Astrocyte of the hippocampus (primary cell): ENCODE measurements around the gene B4GALT4.
"Not testable (repeated sequence)": the region's sequence is repeated elsewhere in the genome, so short reads cannot be mapped to it uniquely, and the experiment has no call there.

Experiments used
- DNase-seq: peaks from one replicate; pipeline ENCODE4 v3.0.0; 2011; ENCODE audit warnings: low read depth, low spot score

B4GALT4 gene

GRCh38 chr3:119205209-119205608 lies 35.5 kb downstream of the B4GALT4 start:
- no peak for DNase-seq

GRCh38 chr3:119195911-119196310 lies 44.8 kb downstream of the B4GALT4 start:
- no peak for DNase-seq

GRCh38 chr3:119195151-119195476 lies 45.6 kb downstream of the B4GALT4 start:
- no peak for DNase-seq

- DNase-seq = no peak
Measured at GRCh38 chr3:119194237-119195150, 46.2 kb downstream of the B4GALT4 start.

DNA sequence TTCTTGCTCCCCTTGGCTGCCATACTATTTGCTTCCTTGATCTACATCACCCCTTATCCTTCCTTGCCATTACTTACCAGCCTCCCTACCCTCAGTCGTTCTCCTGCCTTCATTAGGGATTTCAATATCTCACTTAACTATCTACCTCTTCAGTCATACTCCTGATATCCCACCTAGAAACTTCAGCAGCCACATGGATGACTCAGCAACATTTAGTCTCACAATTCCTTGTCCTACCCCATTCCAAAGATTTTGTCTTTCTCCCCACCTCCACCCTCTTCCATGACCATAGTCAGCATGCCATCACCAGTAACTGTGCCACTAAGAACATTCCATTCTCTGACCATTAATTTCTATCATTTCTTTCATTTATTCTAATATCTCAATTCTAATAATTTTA lies 48.9 kb downstream of the B4GALT4 start:
- DNase-seq = no peak

GRCh38 chr3:119187266-119187665 lies 53.4 kb downstream of the B4GALT4 start:
- DNase-seq = no peak

GRCh38 chr3:119184796-119185570 lies 55.7 kb downstream of the B4GALT4 start:
- peak; percentile 74 for DNase-seq

DNA sequence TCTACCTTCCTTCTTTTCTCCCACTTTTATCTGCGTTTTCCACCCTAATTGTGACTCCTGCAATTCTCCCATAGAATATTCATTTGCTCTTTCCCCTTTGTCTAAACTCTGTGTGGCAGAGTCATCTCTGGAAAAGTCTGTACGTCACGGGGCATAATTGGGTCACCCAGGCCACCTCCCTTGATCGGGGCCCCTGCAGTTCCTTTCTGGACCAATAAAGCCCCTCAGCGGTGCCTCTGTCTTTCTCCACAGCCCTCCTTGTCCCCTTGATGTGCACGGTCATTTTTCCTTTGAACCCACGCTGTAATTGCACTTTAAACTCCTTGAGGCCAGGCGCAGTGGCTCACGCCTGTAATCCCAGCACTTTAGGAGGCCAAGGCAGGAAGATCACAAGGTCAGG lies 56.6 kb downstream of the B4GALT4 start:
- no peak for DNase-seq

DNA sequence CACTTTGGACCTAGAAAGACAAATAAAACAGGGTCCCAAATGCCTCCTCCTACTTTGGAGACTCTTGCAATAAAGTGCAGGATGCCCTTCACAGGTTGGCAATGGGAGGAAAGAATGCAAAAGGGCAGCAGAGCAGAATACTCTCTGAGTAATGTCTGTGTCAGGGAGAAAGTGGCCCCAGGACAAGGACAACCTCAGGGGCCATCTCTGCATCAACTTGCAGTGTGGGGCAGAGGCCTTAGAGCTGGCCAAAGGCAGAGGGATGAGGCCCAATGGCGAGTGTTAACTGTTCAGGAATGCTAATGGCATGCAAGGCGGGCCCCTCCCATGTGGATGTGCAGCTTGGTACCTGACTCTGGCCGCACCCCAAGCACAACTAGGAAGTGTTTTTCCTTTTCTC lies 58.9 kb downstream of the B4GALT4 start:
- peak; percentile 49 for DNase-seq

DNA sequence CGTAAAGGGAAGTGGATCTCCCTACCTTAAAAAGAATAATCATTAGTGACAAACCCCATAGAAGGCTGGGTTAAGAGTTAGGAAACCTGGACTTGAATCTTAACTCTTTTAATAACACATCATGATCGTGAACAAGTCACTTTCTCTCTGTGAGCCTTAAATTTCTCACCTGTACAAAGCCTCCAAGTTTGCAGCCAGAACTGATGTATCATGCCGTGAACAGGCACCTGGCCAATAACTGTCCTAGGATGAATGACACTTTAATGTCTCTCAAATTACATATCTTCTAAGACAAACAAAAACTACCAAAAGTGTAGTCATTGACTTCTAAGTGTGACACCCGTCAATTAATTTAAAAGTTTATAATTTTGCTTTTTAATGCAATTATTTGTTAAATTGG lies 63.4 kb downstream of the B4GALT4 start:
- no peak for DNase-seq

- DNase-seq = no peak
Measured at GRCh38 chr3:119176778-119177177, 63.9 kb downstream of the B4GALT4 start.

GRCh38 chr3:119175872-119176756 lies 64.6 kb downstream of the B4GALT4 start:
- DNase-seq = peak; percentile 64

GRCh38 chr3:119173325-119173724 lies 67.4 kb downstream of the B4GALT4 start, which contains the start of gene UPK1B:
Gene UPK1B (plus strand): TSS chr3:119173598. CDS start chr3:119186742, 13,144 bp downstream.
- DNase-seq = no peak

GRCh38 chr3:119170821-119171220 lies 69.9 kb downstream of the B4GALT4 start:
- DNase-seq = no peak

DNA sequence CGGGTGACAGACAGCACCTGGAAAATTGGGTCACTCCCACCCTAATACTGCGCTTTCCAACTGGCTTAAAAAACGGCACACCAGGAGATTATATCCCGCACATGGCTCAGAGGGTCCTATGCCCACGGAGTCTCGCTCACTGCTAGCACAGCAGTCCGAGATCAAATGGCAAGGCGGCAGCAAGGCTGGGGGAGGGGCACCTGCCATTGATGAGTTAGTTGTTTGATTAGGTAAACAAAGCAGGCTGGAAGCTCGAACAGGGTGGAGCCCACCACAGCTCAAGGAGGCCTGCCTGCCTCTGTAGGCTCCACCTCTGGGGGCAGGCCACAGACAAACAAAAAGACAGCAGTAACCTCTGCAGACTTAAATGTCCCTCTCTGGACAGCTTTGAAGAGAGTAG lies 75.9 kb downstream of the B4GALT4 start:
- DNase-seq = not testable (repeated sequence)
